Measurements from ENCODE around the gene CC2D2A. TPM values are rescaled to one million over a fixed set of nuclear protein-coding genes. Genes with fewer than 3 reads are reported as not detected.

The CC2D2A gene
- total RNA-seq, 2 experiments from 2014 or later = not detected

DNA sequence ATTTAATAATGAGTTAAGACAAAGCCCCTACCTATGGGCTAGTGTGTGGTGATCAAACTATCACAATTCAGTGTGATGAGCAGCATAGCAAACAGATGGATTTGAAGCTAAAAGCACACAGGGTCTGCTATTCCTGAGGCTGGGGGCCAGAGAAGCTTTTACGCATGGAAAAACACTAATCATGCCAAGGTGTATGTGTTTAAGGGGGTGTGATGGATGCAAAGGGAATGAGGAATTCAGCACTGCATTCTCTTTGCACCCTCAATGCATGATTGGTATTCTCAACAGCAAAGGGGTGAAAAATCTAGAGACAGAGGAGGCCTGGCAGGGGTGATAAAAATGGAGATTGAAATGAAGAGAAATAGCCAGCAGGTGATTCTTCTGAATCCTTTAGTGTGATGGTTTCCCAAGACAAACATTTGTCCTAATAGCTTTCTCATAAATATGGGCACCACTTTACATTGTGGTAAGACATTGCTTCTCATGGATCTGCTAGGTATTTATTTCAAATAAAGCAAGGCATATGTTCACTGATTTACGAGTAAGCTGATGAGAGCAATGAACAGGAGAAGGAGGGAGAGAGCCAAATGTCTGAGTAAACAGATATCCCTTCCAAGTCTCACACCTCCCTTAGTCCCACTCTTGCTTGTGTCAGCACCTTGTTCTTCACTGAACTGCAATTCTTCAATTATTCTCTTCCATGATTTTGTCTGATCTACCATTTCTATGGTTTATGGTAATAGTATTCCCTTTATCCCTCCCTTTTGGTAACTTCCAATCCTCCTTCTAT, 26.1 kb upstream of the CC2D2A start:
- CTCF ChIA-PET = interaction anchor here (3.3 kb wide), 1 partner anchor 14 kb away, joined by 10 read pairs; no protein-coding TSS in a partner anchor
- no peak overlapping the region for H3K4me3 Mint-ChIP-seq
- H3K36me3 Mint-ChIP-seq = no peaks in the 10 kb centered on the region
- intact Hi-C loops (cut with micrococcal nuclease) = no loop called here
- no peak overlapping the region for H3K27ac Mint-ChIP-seq
- H3K4me1 Mint-ChIP-seq (ENCODE audit: low read depth) = no peaks in the 10 kb centered on the region
- POLR2A ChIA-PET = no interaction called here
- no peak for DNase-seq
- peaks cover 4% of the 10 kb centered on the region for H3K9me3 Mint-ChIP-seq
- H3K27me3 Mint-ChIP-seq = no peaks in the 10 kb centered on the region

GRCh38 chr4:15444276-15444675, 25.4 kb upstream of the CC2D2A start:
- DNase-seq = no peak
- Mint-ChIP-seq H3K4me1 (ENCODE audit: low read depth) (no peaks in the 10 kb centered on the region), H3K27me3 (no peaks in the 10 kb centered on the region), H3K4me3 (no peak overlapping the region), H3K27ac (no peak overlapping the region), H3K36me3 (no peaks in the 10 kb centered on the region), H3K9me3 (peaks cover 4% of the 10 kb centered on the region)
- POLR2A ChIA-PET = no interaction called here
- intact Hi-C loops (cut with micrococcal nuclease) = no loop called here
- CTCF ChIA-PET = interaction anchor here (3.3 kb wide), 1 partner anchor 13 kb away, joined by 10 read pairs; no protein-coding TSS in a partner anchor

GRCh38 chr4:15444879-15445547, 24.7 kb upstream of the CC2D2A start:
- intact Hi-C loops (cut with micrococcal nuclease) = no loop called here
- Mint-ChIP-seq H3K27ac (no peak overlapping the region), H3K9me3 (peaks cover 4% of the 10 kb centered on the region), H3K4me1 (ENCODE audit: low read depth) (no peaks in the 10 kb centered on the region), H3K27me3 (no peaks in the 10 kb centered on the region), H3K36me3 (no peaks in the 10 kb centered on the region), H3K4me3 (no peak overlapping the region)
- POLR2A ChIA-PET = no interaction called here
- no peak for DNase-seq
- CTCF ChIA-PET = interaction anchor here (3.3 kb wide), 1 partner anchor 12 kb away, joined by 10 read pairs; no protein-coding TSS in a partner anchor

- Mint-ChIP-seq H3K27me3 (no peaks in the 10 kb centered on the region), H3K27ac (no peak overlapping the region), H3K9me3 (peaks cover 3% of the 10 kb centered on the region), H3K4me1 (ENCODE audit: low read depth) (no peaks in the 10 kb centered on the region), H3K36me3 (no peaks in the 10 kb centered on the region), H3K4me3 (no peak overlapping the region)
- no peak for DNase-seq
- CTCF ChIA-PET = interaction anchor here (0.6 to 1.2 kb wide), 2 partner anchors 11 to 15 kb away, joined by 3 read pairs; no protein-coding TSS in a partner anchor
- POLR2A ChIA-PET = no interaction called here
- intact Hi-C loops (cut with micrococcal nuclease) = no loop called here
Observed at GRCh38 chr4:15451181-15451865, 18.4 kb upstream of the CC2D2A start.

GRCh38 chr4:15451866-15452765, 17.6 kb upstream of the CC2D2A start:
- no peak overlapping the region for H3K27ac Mint-ChIP-seq
- no peak for DNase-seq
- no peaks in the 10 kb centered on the region for H3K9me3 Mint-ChIP-seq
- intact Hi-C loops (cut with micrococcal nuclease) = no loop called here
- H3K4me1 Mint-ChIP-seq (ENCODE audit: low read depth) = no peaks in the 10 kb centered on the region
- CTCF ChIA-PET = interaction anchor here (1.2 kb wide), 1 partner anchor 11 kb away, joined by 3 read pairs; no protein-coding TSS in a partner anchor
- no peak overlapping the region for H3K4me3 Mint-ChIP-seq
- no peaks in the 10 kb centered on the region for H3K36me3 Mint-ChIP-seq
- POLR2A ChIA-PET = no interaction called here
- no peaks in the 10 kb centered on the region for H3K27me3 Mint-ChIP-seq

GRCh38 chr4:15455290-15455689, 14.4 kb upstream of the CC2D2A start:
- intact Hi-C loops (cut with micrococcal nuclease) = loop anchor here (5.0 kb wide), 1 partner anchor 1803 kb away; no protein-coding TSS in a partner anchor
- Mint-ChIP-seq H3K4me1 (ENCODE audit: low read depth) (no peaks in the 10 kb centered on the region), H3K27ac (no peak overlapping the region), H3K4me3 (no peak overlapping the region), H3K27me3 (peaks cover 3% of the 10 kb centered on the region), H3K36me3 (no peaks in the 10 kb centered on the region), H3K9me3 (no peaks in the 10 kb centered on the region)
- CTCF ChIA-PET = interaction anchor here (1.1 to 2.6 kb wide), 3 partner anchors 223 to 1800 kb away, joined by 3 to 12 read pairs (median 3); no protein-coding TSS in a partner anchor
- POLR2A ChIA-PET = no interaction called here
- DNase-seq = no peak

DNA sequence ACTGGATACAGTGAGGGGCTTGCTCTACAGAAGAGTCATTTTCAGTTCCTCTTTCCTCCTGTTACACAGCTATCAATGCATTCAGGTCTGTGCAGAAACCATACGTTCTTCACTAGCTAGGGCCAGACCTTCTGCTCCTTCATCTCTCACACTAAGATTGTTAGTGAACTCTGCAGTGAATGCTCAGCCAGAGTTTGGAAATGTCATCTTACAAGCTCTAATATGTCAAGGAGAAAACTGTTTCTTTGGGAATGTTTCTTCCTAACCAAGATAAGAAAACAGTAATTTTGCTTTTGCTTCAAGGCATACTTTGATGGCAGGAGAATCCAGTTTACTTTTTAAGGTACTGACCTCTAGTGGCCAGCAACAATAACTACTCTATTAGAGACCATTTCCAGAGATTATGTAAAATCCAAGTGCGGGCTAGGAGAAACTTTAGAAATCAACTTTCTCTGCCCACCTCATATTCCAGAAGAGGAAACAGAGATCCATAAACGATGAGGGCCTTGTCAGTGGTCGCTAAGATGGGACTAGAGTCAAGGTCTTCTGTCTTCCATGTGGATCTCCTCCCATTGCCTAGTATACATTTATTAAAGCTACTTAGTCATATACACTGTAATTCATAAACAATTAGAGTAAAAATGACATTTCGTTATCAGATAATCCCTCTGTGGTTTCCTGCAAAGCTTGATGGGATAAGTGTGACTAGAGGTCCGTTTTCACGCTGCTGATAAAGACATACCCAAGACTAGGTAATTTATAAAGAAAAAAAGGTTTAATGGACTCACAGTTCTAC, 12.1 kb upstream of the CC2D2A start:
- POLR2A ChIA-PET = no interaction called here
- H3K27me3 Mint-ChIP-seq = peaks cover 3% of the 10 kb centered on the region

DNA sequence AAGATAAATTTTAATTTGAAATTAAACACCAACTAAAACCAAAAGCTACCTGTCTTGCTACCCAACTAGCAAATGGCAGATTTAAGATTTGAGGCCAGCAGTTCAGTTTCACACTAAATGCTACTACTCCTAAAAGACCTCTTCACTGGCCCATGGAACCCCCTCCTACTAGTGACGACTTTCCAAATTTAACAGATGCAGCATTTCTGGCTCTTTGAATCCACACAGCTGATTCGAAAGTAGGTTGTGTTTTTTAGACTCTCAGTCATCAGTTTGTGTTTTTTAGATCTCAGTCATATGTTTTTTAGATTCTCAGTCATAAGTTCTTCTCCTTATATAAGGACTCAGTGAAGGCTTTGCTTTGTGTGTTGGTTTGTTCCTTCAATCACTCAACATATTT, 11.1 kb upstream of the CC2D2A start:
- Mint-ChIP-seq H3K4me1 (ENCODE audit: low read depth) (no peaks in the 10 kb centered on the region), H3K9me3 (no peaks in the 10 kb centered on the region), H3K36me3 (no peaks in the 10 kb centered on the region), H3K27ac (no peak overlapping the region), H3K27me3 (peaks cover 3% of the 10 kb centered on the region), H3K4me3 (no peak overlapping the region)
- CTCF ChIA-PET = interaction anchor here (0.8 to 4.4 kb wide), 12 partner anchors 11 to 502 kb away, joined by 3 to 50 read pairs (median 6); partner anchors contain the start of gene CC2D2A
- intact Hi-C loops (cut with micrococcal nuclease) = loop anchor here (5.0 kb wide), 1 partner anchor 1806 kb away; no protein-coding TSS in a partner anchor
- POLR2A ChIA-PET = no interaction called here
- DNase-seq = no peak

More for the DNA sequence above, 12.1 kb upstream of the CC2D2A start:
- H3K4me3 Mint-ChIP-seq = no peak overlapping the region
- intact Hi-C loops (cut with micrococcal nuclease) = loop anchor here (1.0 to 5.0 kb wide), 4 partner anchors 61 to 1805 kb away; no protein-coding TSS in a partner anchor
- no peak overlapping the region for H3K27ac Mint-ChIP-seq
- DNase-seq = no peak
- no peaks in the 10 kb centered on the region for H3K9me3 Mint-ChIP-seq
- CTCF ChIA-PET = interaction anchor here (0.6 to 4.4 kb wide), 33 partner anchors 12 to 1809 kb away, joined by 3 to 50 read pairs (median 4); partner anchors contain the start of genes CC2D2A and FAM200B
- H3K4me1 Mint-ChIP-seq (ENCODE audit: low read depth) = no peaks in the 10 kb centered on the region
- no peaks in the 10 kb centered on the region for H3K36me3 Mint-ChIP-seq

- H3K27me3 Mint-ChIP-seq = peaks cover 3% of the 10 kb centered on the region
- intact Hi-C loops (cut with micrococcal nuclease) = loop anchor here (5.0 kb wide), 1 partner anchor 1807 kb away; no protein-coding TSS in a partner anchor
- no peaks in the 10 kb centered on the region for H3K4me1 Mint-ChIP-seq (ENCODE audit: low read depth)
- no peak overlapping the region for H3K27ac Mint-ChIP-seq
- H3K4me3 Mint-ChIP-seq = no peak overlapping the region
- no peaks in the 10 kb centered on the region for H3K9me3 Mint-ChIP-seq
- ChIA-PET POLR2A (interaction anchor here (0.7 kb wide), 1 partner anchor 11 kb away, joined by 3 read pairs; no protein-coding TSS in a partner anchor), CTCF (interaction anchor here (0.7 to 4.4 kb wide), 2 partner anchors 10 to 229 kb away, joined by 3 to 31 read pairs; partner anchors contain the start of gene CC2D2A)
- no peak for DNase-seq
- H3K36me3 Mint-ChIP-seq = no peaks in the 10 kb centered on the region
Observed at GRCh38 chr4:15459706-15460105, 10.0 kb upstream of the CC2D2A start.

- no peaks in the 10 kb centered on the region for H3K9me3 Mint-ChIP-seq
- H3K36me3 Mint-ChIP-seq = no peaks in the 10 kb centered on the region
- no peak overlapping the region for H3K4me3 Mint-ChIP-seq
- H3K27ac Mint-ChIP-seq = no peak overlapping the region
- ChIA-PET POLR2A (no interaction called here), CTCF (interaction anchor here (0.9 kb wide), 1 partner anchor 11 kb away, joined by 3 read pairs; no protein-coding TSS in a partner anchor)
- intact Hi-C loops (cut with micrococcal nuclease) = no loop called here
- DNase-seq = no peak
- H3K27me3 Mint-ChIP-seq = peaks cover 2% of the 10 kb centered on the region
- peaks cover 15% of the 10 kb centered on the region for H3K4me1 Mint-ChIP-seq (ENCODE audit: low read depth)
Observed at GRCh38 chr4:15466596-15466995, 3.1 kb upstream of the CC2D2A start.
